Islet precursor cell (in vitro differentiated cells): Measurements from ENCODE around the gene TRPM2.
"Not testable (repeated sequence)": the region's sequence is repeated elsewhere in the genome, so short reads cannot be mapped to it uniquely, and the experiment has no call there.

Experiments used
- DNase-seq: peaks from one replicate; pipeline ENCODE4 v3.0.0-alpha.2; 2018

Gene TRPM2

GRCh38 chr21:44466996-44467858, 113.8 kb downstream of the TRPM2 start:
- no peak for DNase-seq

GRCh38 chr21:44467859-44468195, 114.4 kb downstream of the TRPM2 start:
- no peak for DNase-seq

GRCh38 chr21:44471341-44471740, 117.9 kb downstream of the TRPM2 start:
- no peak for DNase-seq

GRCh38 chr21:44471996-44472395, 118.6 kb downstream of the TRPM2 start:
- no peak for DNase-seq

GRCh38 chr21:44473915-44474555, 120.6 kb downstream of the TRPM2 start:
- DNase-seq: no peak

GRCh38 chr21:44475266-44475845, 121.9 kb downstream of the TRPM2 start:
- DNase-seq: no peak

- DNase-seq: no peak
These were observed 123.7 kb downstream of the TRPM2 start for GRCh38 chr21:44477131-44477530.

GRCh38 chr21:44477712-44478111, 124.3 kb downstream of the TRPM2 start:
- DNase-seq: no peak

GRCh38 chr21:44478124-44478800, 124.8 kb downstream of the TRPM2 start:
- no peak for DNase-seq

- no peak for DNase-seq
These were observed 125.4 kb downstream of the TRPM2 start for GRCh38 chr21:44478801-44479167.

- not testable (repeated sequence) for DNase-seq
These were observed 126.3 kb downstream of the TRPM2 start for GRCh38 chr21:44479556-44480199.

GRCh38 chr21:44480200-44481053, 127.0 kb downstream of the TRPM2 start:
- no peak for DNase-seq

- no peak for DNase-seq
These were observed 129.3 kb downstream of the TRPM2 start for GRCh38 chr21:44482581-44483287.

GRCh38 chr21:44483288-44484237, 130.1 kb downstream of the TRPM2 start:
- DNase-seq: no peak

GRCh38 chr21:44484498-44485253, 131.3 kb downstream of the TRPM2 start:
- no peak for DNase-seq

GRCh38 chr21:44485254-44485793, 131.9 kb downstream of the TRPM2 start:
- peak; percentile 81 for DNase-seq

GRCh38 chr21:44485796-44486195, 132.4 kb downstream of the TRPM2 start:
- no peak for DNase-seq

GRCh38 chr21:44486302-44486701, 132.9 kb downstream of the TRPM2 start:
- DNase-seq: no peak

GRCh38 chr21:44487831-44488230, 134.4 kb downstream of the TRPM2 start:
- DNase-seq: no peak
